Ecto neural progenitor cell (in vitro differentiated cells): ENCODE measurements around the gene ALG2.

Source experiments
- DNase-seq: peaks from one replicate; pipeline ENCODE4 v3.0.0-alpha.2; 2018; ENCODE audit warnings: low spot score

The ALG2 gene, protein sequence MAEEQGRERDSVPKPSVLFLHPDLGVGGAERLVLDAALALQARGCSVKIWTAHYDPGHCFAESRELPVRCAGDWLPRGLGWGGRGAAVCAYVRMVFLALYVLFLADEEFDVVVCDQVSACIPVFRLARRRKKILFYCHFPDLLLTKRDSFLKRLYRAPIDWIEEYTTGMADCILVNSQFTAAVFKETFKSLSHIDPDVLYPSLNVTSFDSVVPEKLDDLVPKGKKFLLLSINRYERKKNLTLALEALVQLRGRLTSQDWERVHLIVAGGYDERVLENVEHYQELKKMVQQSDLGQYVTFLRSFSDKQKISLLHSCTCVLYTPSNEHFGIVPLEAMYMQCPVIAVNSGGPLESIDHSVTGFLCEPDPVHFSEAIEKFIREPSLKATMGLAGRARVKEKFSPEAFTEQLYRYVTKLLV

DNA sequence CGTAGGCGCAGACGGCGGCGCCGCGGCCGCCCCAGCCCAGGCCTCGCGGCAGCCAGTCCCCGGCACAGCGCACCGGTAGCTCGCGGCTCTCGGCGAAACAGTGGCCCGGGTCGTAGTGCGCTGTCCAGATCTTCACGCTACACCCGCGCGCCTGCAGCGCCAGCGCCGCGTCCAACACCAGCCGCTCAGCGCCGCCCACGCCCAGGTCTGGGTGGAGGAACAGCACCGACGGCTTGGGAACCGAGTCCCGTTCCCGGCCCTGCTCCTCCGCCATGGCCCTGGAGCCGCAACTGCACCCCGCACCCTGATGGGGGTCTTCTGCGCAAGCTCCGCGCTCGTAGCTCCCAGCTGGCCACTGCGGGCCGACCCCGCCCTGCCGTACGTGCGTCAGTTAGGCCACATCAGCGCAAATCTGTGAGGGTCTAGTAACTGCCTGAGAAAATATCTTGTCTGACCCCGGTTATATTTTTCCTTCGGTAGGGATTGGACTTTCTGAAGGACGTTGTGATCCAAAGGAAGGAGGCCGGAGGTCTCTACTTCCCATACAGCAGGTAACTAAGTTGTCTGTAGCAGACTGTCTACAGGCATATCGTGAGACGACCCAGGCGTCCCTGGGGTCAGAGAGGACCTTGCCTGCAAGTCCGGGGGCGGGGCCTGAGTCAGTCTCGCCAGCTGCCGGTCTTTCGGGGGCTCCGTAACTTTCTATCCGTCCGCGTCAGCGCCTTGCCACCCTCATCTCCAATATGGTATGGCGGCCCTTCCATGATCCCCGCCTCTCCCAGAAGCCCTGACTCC is at the start of gene ALG2, which contains the start of gene SEC61B:
Gene ALG2 (minus strand): TSS at position 322 of the 795 bp plus-strand sequence. CDS start 48 bp downstream, at position 274.
Gene SEC61B (plus strand): TSS at position 662 of the 795 bp plus-strand sequence. CDS start 82 bp downstream, at position 744.
- DNase-seq: peak; percentile 93

DNA sequence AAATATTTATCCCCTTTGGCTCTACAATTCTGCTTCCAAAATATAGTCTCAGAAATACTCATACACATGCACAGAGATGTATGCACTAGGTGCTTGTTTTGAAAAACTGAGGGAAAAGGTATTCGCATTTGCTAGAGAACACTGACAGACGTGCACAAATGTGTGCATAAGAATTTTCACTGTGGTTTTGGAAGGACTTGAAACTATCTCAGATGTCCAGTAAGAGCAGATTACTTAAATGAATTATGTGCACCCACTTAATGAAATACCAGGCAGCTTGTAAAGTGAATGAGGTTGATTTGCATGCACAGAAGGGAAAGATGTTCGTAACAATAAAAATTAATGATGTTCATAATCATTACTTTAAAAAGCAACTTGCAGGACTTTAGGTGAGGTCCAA is 48.7 kb upstream of the ALG2 start:
- no peak for DNase-seq

DNA sequence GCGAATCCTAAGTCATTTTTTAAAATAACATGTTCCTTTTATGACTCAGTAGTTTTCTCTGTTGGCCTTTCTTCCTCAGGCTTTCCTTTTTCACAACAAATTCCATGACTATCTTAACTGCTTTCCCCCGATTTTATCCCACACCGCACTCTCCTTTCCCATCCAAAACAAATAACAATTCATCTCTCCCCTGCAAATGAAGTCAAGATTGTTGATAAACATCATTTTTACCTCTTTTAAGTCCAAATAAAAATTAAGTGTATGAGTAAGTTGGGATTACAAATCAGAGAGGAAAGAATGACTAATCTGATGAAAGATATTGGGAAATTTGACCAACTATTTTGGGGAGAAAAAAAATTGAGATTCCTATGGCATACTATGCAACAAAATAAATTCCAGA is 47.7 kb upstream of the ALG2 start:
- DNase-seq: no peak

DNA sequence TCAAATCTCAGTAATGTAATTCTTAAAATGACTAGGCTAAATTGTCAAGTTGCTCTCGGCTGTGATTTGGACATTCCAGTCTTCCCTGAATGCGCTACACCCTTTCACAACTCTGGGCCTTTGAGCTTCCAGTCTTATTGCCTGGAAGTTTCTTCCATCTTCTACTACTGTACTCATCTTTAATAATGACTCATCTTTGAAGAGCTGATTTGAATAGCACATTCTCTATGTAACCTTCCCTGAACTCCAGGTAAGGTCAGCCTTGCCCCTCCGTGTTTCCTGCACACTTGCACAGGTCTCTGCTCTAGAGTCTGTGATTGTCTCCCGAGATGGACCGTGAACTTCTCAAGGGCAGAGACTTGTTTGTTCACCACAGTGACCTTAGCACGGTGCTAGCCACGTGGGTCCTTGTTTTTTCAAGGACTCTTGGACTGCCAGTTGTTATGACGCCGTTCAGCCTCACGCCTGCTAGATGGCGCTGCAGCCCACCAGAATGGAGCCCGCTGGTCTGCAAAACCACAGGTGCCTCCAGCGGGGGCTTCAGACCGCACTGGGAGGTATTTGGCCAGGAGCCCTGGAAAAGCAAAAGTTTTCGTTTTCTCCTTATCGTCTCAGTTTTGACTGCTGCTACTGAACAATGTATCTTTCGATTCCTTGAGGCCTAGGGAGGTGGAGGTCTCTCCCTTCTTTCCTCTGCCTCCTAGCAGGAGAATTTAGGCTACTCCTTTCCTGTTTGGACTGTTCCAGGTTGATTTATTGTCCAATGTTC is 44.7 kb upstream of the ALG2 start:
- peak; percentile 87 for DNase-seq

DNA sequence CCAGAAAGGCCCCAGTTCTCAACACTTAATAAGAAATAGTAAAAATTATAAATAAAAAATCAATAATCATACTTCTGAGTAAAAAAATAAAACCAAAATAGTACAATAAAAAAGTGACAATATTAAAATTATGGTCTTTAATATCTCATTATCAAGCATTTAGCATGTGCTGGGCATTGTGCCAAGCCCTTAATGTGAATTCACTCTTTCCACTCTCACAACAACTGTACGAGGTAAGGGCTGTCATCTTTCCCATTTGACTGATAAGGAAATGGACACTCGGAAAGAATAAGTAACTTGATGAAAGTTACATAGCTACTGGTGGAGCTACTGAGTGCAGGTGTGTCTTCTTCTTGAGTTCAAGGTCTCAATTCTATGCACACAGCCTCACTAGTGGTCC is 43.9 kb upstream of the ALG2 start:
- DNase-seq: no peak

DNA sequence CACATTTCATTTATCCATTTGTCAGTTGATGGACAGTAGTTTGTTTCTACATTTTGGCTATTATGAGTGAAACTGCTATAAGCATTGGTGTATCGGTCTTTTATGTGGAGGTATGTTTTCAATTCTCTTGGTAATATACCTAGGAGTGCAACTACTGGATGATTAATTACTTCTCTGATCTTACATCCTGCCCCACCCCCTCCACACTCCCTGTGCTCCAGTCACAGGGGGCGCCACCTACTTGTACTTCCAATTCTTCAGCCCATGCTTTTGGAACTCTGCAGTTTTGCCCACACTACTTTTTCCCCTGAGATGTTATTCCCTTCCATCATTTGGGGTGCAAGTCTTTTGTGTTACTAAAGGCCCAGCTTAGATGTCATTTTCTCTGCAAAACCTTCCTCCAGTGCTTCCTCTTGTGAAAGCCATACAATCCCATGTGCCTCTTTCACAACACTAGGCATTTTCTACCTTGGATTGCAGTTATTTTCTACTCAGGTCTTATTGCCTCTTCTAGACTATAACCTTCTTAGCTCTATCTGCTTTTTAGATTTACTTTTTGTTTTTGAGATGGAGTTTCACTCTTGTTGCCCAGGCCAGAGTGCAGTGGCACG is 42.4 kb upstream of the ALG2 start:
- no peak for DNase-seq

DNA sequence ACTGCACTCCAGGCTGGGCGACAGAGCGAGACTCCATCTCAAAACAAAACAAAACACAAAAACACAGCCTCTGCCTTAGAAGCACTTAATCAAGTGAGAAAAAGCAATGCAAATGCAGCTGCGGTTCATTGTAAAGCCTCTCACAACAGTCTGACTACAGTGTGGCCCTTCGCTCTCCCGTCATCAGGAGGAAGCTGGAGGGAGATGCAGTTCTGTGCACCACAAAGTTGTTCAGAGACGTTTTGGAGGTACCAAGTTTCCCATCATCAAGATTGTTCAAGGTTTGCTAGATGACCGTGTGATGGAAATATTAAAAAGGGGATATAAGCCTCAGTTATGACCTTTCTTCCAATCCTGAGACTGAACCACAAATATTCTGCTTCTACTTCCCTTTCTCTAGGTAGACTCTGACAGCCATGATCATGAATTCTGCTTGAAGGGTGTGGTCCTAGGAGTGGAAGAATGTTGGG is 41.2 kb upstream of the ALG2 start:
- no peak for DNase-seq

DNA sequence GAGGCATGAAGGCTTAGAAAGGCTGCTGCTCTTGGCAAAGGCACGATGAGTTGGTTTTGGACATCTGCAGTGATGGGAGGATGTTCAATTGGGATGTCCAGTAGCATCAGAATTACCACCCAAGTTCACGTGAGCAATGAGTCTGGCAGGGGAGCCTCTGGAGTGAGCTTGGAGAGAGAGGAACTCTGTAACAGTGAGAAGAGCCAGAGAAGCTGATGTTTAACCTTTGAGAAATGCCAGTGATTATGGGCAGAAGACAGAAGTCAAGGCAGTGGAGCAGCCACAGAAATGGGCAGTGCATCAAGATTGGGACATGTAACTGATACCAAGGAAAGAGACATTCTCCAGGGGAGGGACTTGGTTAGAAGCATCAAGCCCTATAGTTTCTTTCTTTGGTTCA is 40.2 kb upstream of the ALG2 start:
- DNase-seq: no peak

DNA sequence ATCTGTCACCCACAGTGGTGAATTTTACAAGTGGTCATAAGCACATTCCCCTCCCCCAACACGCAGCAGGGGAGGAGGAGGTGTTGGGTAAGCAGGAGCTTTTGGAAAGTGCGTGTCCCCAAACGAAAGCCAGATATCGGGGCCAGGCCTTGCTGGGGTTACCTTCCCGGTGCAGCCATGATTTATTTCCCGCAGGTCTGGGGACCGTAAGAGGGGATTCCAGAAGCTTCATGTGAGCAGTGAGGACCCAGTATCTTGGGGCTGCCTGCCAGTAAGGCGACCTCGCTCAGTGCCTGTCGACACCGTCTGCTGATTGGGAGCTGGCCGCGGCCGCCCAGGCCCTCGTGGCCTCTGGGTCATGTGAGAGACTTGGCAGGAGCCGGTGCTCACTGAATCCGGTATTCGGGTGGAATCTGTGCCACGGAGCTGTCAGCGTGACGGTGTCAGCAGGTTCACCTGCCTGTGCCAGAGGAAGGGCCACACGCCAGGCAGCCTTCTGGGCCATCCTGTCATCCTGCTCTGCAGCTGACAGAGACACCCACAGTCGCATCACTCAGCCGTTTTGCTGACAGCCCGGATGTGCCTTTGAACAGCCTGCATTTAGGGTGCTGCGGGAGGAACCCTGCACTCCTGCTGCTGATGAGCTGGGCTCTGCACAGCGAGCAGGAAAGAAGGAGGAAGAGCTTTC is 37.6 kb upstream of the ALG2 start:
- peak; percentile 54 for DNase-seq

DNA sequence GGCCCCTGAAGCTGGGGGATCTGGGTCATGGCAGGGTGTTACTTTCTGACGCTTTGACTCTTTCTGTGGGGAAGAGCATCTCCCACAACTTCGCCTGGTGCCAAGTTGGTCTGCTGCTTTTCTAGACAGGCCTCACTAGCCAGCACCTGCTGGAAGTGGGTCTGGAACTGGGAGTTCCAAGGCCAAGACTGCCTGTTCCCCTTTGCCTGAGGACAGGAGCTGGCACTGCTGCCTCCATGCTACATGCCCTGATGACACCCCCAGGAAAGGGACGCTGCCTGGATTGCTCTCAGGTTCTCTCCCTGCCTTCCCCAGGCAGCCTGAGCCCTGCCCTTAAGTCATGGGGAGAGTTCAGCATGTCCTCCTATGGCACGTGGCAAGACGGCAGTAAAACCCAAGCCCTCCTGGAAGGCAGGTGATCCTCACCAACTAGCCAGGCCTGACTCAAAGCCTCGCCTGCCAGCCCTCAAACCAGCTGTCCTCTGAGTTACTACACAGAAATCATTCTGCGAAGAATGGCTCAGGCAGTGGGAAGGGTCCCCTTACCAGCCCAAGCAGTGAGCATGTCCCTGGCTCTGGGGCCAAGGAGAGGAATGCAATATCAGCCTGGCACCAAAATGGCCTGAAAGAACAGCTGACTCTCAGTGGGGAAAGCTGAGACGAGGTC is 36.1 kb upstream of the ALG2 start:
- no peak for DNase-seq

DNA sequence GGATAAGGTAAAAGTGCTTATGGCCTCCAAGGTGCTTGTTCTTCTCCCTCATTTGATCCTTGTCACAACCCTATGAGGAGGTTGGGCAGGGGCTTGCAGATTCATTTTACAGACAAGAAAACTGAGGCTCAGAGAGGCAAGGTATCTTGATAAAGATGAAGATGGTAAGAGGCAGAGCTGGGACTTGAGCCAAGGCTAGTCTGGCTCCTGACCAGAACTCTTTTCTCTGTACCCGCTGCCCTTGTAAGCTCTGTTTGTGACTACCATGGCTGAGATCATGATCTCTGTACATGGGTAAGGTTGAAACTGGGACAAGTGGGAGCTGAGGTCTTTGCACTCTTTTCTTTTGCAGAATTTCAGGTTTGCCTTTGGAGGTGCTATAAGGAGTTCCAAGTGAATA is 33.9 kb upstream of the ALG2 start:
- DNase-seq: no peak

DNA sequence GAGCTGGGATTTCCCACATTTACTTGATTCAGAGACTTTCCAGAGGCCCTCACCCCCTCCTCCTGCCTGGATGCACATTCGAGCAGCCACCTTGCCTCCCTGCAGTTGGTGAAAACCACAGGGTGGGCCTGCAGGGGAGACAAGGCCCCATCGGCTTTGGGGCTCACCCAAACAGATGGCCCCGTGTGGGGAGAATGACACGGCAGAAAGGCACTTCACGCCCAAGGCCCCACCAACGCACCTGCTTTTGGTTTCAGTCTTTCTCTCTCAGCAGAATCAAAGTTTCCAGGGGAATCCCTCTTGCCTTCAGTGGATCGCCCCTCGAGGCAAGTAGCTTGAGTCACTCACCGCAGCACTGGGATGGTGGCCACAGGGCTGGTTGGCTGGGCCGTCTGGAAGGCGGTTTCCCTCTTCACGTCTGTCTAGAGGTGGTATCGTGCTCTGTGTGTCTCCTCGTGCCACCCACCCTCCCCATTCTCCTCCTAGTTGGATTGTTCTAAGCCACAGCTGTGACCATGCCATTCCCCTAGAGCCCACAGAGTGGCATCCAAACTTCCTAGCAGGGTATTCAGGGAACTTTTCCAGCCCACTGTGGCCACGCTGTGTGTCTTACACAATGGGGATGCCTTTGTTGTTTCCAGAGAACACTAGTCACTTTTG is 32.2 kb upstream of the ALG2 start:
- DNase-seq: no peak

DNA sequence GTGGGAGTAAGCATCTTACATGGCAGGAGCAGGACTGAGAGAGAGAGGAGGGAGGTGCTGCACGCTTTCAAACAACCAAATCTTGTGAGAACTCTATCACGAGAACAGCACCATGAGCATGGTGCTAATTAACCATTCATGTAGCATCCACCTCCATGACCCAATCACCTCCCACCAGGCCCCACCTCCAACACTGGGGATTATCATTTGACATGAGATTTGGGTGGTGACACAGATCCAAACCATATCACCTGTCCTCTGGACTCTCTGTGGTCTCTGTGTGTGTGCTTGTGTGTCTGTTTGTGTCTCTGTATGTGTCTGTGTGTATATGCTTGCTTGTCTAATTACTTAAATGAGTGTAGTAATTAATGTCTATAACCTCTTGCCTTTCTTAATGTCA is 31.4 kb upstream of the ALG2 start:
- no peak for DNase-seq

DNA sequence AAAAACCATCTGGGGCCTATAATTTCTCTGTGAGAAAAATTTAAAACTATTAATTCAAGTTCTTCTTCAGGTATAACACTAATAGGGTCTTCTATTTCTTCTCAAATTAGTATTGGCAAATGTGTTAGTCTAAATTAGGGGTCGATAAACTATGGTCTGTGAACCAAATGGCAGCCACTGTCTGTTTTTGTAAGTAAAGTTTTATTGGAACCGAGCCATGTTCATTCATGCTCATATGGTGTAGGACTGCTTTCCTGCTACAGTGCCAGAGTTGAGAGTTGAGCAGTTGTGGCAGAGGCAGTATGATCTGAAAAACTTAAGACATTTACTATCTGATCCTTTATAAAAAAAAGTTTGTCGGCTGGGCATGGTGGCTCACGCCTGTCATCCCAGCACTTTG is 29.4 kb upstream of the ALG2 start:
- DNase-seq: no peak

DNA sequence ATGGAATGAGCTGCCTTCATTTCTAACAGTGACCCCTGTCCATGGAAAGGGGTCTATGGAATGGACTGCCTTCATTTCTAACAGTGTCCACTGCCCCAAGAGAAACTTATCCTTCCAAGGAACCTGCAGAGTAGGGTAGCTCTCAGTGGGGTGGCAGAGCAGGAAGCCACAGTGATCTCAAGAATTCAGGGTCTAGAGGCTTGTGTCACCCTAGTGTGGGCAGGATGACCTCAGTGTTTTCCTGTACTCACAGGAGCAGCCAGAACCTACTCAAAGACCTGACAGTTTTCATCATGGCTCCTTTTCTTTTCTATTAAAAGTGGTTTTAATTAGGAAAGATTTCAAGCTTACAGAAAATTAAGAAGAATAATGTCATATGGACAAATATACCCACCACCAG is 27.9 kb upstream of the ALG2 start:
- DNase-seq: no peak

DNA sequence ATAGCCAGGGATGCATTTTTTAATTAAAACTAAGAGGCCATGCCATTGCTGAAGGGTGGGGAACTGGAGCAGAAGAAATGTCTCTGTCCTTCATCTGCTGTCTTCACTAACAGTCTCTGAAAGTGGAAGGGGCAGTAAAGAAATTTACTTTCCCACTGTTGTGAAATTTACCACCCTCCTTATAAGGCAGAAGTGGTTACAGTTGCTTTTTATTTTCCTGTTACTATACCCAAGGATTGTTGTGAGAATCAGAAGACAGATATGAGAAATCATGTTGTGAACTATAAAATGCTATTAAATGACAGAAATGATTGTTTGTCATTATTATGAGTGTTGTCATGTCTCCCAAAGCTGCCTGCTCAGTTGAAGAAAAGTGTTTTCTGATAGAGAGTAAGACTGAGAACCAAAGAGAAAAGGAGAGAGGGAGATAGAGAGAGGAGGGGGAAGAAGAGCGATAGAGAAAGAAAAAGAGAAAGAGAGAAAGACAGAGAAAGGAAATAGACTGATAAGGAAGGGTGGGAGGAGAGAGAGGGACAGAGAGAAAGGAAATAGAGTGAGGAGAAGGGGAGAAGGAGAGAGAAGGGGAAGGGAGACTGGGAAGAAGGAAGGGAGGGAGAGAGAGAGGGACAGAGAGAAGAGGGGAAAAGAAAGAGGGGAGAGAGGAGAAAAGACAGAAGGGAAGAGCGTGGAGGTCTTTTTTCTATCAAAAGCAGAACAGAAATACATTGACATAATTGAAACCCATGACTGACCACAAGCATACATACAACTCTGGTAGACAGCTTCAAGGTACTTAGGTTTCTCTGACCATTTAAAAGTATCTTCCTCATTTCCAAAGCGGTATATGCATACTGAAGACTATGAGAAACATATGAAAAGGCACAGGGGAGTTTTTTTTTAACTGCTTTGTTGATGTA is 22.9 kb upstream of the ALG2 start:
- DNase-seq: no peak

DNA sequence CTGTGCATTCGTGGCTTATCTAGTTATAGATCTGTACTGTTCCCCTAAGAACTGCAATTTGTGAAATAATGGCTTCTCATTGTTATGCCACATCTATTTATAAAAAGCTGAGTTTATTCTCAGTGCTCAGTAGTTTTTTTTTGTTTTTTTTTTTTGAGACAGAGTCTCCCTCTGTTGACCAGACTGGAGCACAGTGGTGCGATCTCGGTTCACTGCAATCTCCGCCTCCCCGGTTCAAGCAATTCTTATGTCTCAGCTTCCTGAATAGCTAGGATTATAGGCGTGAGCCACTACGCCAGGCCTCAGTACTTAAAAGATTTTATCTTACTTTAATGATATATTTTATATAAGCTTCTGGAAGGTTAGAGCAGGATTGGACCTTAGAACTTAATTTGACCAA is 19.4 kb upstream of the ALG2 start:
- no peak for DNase-seq

DNA sequence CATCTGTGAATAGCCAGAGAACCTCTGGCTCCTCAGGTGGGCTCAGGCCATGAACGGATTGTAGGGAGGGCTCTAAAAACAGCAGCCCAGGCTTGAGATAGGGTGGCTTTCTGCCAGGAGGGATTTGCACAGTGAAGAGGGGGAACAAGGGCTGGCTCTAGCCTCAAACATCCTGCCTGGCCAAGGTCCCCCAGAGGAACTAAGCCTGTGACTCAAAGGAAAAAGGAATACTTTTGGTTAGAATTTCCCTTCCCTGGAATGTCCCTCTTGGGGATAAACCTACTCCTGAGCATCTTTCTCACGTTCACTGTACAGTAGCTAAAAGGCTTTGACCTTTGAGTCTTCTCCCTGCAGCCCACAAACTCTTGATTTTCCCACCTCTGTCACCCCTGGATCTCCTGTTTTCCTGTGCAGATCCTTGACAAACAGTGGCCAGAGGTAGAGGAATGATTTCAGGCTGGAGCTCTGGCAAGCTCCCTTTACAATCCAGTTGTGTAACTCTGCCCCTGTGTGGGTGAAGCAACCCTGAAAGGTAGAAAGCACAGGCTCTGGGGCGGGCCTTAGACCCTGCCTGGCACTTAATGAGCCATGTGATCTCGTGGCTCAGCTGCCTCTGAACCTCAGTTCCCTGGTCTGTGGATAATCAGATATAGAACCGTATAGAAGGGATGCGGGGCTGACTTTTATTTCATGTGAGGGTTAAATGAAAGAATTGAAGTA is 17.8 kb upstream of the ALG2 start:
- no peak for DNase-seq
